T-cell (primary cell): ENCODE measurements around the gene IL17RE. TPM values are rescaled to one million over a fixed set of nuclear protein-coding genes. Genes with fewer than 3 reads are reported as not detected.

Source experiments
- ATAC-seq, 4 experiments: fragments of 200-7000 bp in 3 of 4; fragments of 150-1000 bp in 1 of 4; cut with Tn5 transposase; replicated peaks in 1 of 4; 1 replicate in 3 of 4; 2 replicates in 1 of 4; pipeline ENCODE4 v1.10.0; 2021; ENCODE audit warnings: moderate library complexity in 3 of 4, mild to moderate bottlenecking in 2 of 4, moderate number of reproducible peaks in 1 of 4
- CTCF ChIA-PET, 2 donors: fragments of 300-600 bp; sonication (Branson Sonifier 250); formaldehyde crosslinking; loops; one replicate each; lab custom pipeline; 2022; ENCODE audit warnings: antibody characterized with exemption in 2 of 2; lab: Charles Lee
- POLR2A ChIA-PET, 2 donors: fragments of 300-600 bp; sonication (Branson Sonifier 250); formaldehyde crosslinking; loops; one replicate each; lab custom pipeline; 2022; ENCODE audit warnings: antibody characterized with exemption in 2 of 2; lab: Charles Lee
- DNase-seq, 35 experiments: peaks; one replicate each; pipeline versions ENCODE4 v3.0.0 to v3.0.0-alpha.2; 2013 to 2023
- H3K27ac ChIP-seq: one replicate; pipeline ENCODE4 v1.5.1; 2013; ENCODE audit warnings: low read length
- H3K27me3 ChIP-seq, 2 experiments: replicated peaks in 1 of 2; 1 replicate in 1 of 2; 2 replicates in 1 of 2; pipeline versions ENCODE4 v1.6.1 to v1.7.0; 2013; ENCODE audit warnings: low read length in 1 of 2, mixed read lengths in 1 of 2; ENCODE audit not compliant: control insufficient read depth in 2 of 2, insufficient read depth in 2 of 2; ENCODE audit errors: extremely low read depth in 1 of 2
- H3K36me3 ChIP-seq, 2 donors: 1 replicate in 1 of 2; 2 replicates in 1 of 2; pipeline versions ENCODE4 v1.6.1 to v1.7.0; 2013; ENCODE audit warnings: low read length in 1 of 2; ENCODE audit not compliant: control insufficient read depth in 2 of 2, insufficient read depth in 1 of 2; ENCODE audit errors: extremely low read depth in 1 of 2
- H3K4me1 ChIP-seq, 2 experiments: 1 replicate in 1 of 2; 2 replicates in 1 of 2; pipeline versions ENCODE4 v1.6.1 to v1.7.0; 2013; ENCODE audit warnings: low read length in 2 of 2, mixed read lengths in 1 of 2; ENCODE audit not compliant: insufficient read depth in 2 of 2, control insufficient read depth in 1 of 2; ENCODE audit errors: extremely low read depth in 1 of 2
- H3K4me3 ChIP-seq, 2 donors: 1 replicate in 1 of 2; 2 replicates in 1 of 2; pipeline versions ENCODE4 v1.5.1 to v1.7.0; 2013; ENCODE audit warnings: mild to moderate bottlenecking in 2 of 2, low read length in 1 of 2, moderate library complexity in 1 of 2; ENCODE audit not compliant: control insufficient read depth in 1 of 2; ENCODE audit errors: extremely low read depth in 1 of 2
- H3K9me3 ChIP-seq: 2 replicates; pipeline ENCODE4 v1.7.0; 2013
- H3K27ac Mint-ChIP-seq, 2 donors: one replicate each; pipeline ENCODE4 v1.8.0; 2020 to 2021; ENCODE audit warnings: mild to moderate bottlenecking in 2 of 2, mixed read lengths in 2 of 2
- H3K27me3 Mint-ChIP-seq, 2 donors: one replicate each; pipeline ENCODE4 v1.8.0; 2021 to 2022; ENCODE audit warnings: mixed read lengths in 2 of 2
- H3K36me3 Mint-ChIP-seq: one replicate; pipeline ENCODE4 v1.8.0; 2021; ENCODE audit warnings: mixed read lengths
- H3K4me1 Mint-ChIP-seq, 3 donors: one replicate each; pipeline ENCODE4 v1.8.0; 2020 to 2022; ENCODE audit warnings: mixed read lengths in 3 of 3, mild to moderate bottlenecking in 1 of 3
- H3K4me3 Mint-ChIP-seq, 3 donors: one replicate each; pipeline ENCODE4 v1.8.0; 2020 to 2022; ENCODE audit warnings: mild to moderate bottlenecking in 3 of 3, mixed read lengths in 3 of 3, moderate library complexity in 3 of 3
- H3K9me3 Mint-ChIP-seq, 3 donors: one replicate each; pipeline ENCODE4 v1.8.0; 2020 to 2022; ENCODE audit warnings: mixed read lengths in 3 of 3
- WGBS: methylation state at CpG from one replicate; pipeline ENCODE4 v1.1.5; 2013; ENCODE audit warnings: missing lambda C conversion rate; ENCODE audit not compliant: insufficient coverage; 5-methylcytosine and 5-hydroxymethylcytosine counted together
- total RNA-seq, 35 experiments: library from RNA in 6 of 35; stranded (reverse) in 6 of 35; fragments of 120-200 nt in 1 of 35; gene quantifications; one replicate each; pipeline versions ENCODE4 v1.2.1 to v1.2.4 and lab custom pipeline; 2013 to 2026

IL17RE gene
- total RNA-seq, 5 donors from 2014 or later (not counting 1 experiment from before 2014, with no cell fraction given): 0.68 to 5.1 (median 1.9) TPM

- H3K9me3 Mint-ChIP-seq: no peaks in the 10 kb centered on the region
- Histone ChIP-seq H3K4me3 (no peak overlapping the region), H3K9me3 (no peaks in the 10 kb centered on the region), H3K27ac (no peak overlapping the region), H3K36me3 (peaks cover 8 to 16% of the 10 kb centered on the region in 2 donors), H3K27me3 (no peaks in the 10 kb centered on the region), H3K4me1 (peaks cover 0 to 10% of the 10 kb centered on the region in 2 experiments)
- CTCF ChIA-PET: interaction anchor here (0.7 to 1.5 kb wide), 4 partner anchors 12 to 170 kb away, joined by 3 to 33 read pairs (median 4); partner anchors contain the start of genes ARPC4 (in 1 of the 2) and CRELD1 (in 1 of the 2)
- no peak for ATAC-seq
- H3K27me3 Mint-ChIP-seq: no peaks in the 10 kb centered on the region
- peak overlapping the region in 2 of 3 donors; percentile 43 to 46 for H3K4me3 Mint-ChIP-seq
- POLR2A ChIA-PET: interaction anchor here in 1 of 2 donors (0.6 kb wide), 1 partner anchor 52 kb away, joined by 3 read pairs; no protein-coding TSS in a partner anchor
- peak overlapping the region; percentile 52 to 78 for H3K27ac Mint-ChIP-seq
- H3K4me1 Mint-ChIP-seq: peaks cover 0 to 4% (median 4%) of the 10 kb centered on the region in 3 donors
- no peak for DNase-seq
- no CpG with 5 or more reads among the region's 10 CpGs for WGBS
- peaks cover 11% of the 10 kb centered on the region for H3K36me3 Mint-ChIP-seq
These were observed 42.7 kb downstream of the IL17RE start for GRCh38 chr3:9945358-9945757.

- H3K27ac Mint-ChIP-seq: peak overlapping the region; percentile 75 to 89
- 75% methylated on average over 90 of the region's 90 CpGs for WGBS
- POLR2A ChIA-PET: interaction anchor here in 1 of 2 donors (0.6 to 1.0 kb wide), 3 partner anchors 11 to 53 kb away, joined by 3 to 7 read pairs (median 3); partner anchors contain the start of gene CRELD1
These were observed 43.7 kb downstream of the IL17RE start for GRCh38 chr3:9946112-9947024.

GRCh38 chr3:9947025-9947995, 44.7 kb downstream of the IL17RE start:
- Mint-ChIP-seq H3K4me3 (no peak overlapping the region), H3K27me3 (no peaks in the 10 kb centered on the region), H3K9me3 (no peaks in the 10 kb centered on the region), H3K27ac (no peak overlapping the region), H3K4me1 (peaks cover 14 to 18% (median 15%) of the 10 kb centered on the region in 3 donors), H3K36me3 (peaks cover 5% of the 10 kb centered on the region)
- Histone ChIP-seq H3K4me1 (peaks cover 8 to 23% of the 10 kb centered on the region in 2 experiments), H3K27ac (no peak overlapping the region), H3K36me3 (peaks cover 4 to 8% of the 10 kb centered on the region in 2 donors), H3K9me3 (no peaks in the 10 kb centered on the region), H3K27me3 (peaks cover 0 to 4% of the 10 kb centered on the region in 2 experiments), H3K4me3 (no peak overlapping the region)
- DNase-seq (no peak), ATAC-seq (no peak)
- 98% methylated on average over 66 of the region's 86 CpGs for WGBS
- POLR2A ChIA-PET: interaction anchor here in 1 of 2 donors (1.0 kb wide), 1 partner anchor 12 kb away, joined by 3 read pairs; no protein-coding TSS in a partner anchor
- CTCF ChIA-PET: interaction anchor here (0.6 to 1.5 kb wide), 9 partner anchors 12 to 221 kb away, joined by 3 to 33 read pairs (median 4); partner anchors contain the start of genes CRELD1 (in 2 of the 2), ARPC4 (in 1 of the 2), FANCD2 (in 1 of the 2) and RPUSD3 (in 1 of the 2)

More at GRCh38 chr3:9946112-9947024, 43.7 kb downstream of the IL17RE start:
- Histone ChIP-seq H3K27me3 (no peaks in the 10 kb centered on the region), H3K27ac (peak overlapping the region; percentile 34), H3K4me1 (peaks cover 6 to 16% of the 10 kb centered on the region in 2 experiments), H3K4me3 (peak overlapping the region; percentile 40 to 64), H3K36me3 (peaks cover 4 to 10% of the 10 kb centered on the region in 2 donors), H3K9me3 (no peaks in the 10 kb centered on the region)
- peak; percentile 87 to 92 (median 89) for ATAC-seq
- Mint-ChIP-seq H3K4me1 (peaks cover 9 to 12% (median 11%) of the 10 kb centered on the region in 3 donors), H3K27me3 (no peaks in the 10 kb centered on the region), H3K4me3 (peak overlapping the region; percentile 73 to 81 (median 77)), H3K36me3 (peaks cover 5% of the 10 kb centered on the region), H3K9me3 (no peaks in the 10 kb centered on the region)
- DNase-seq: peak; percentile 53 to 89 (median 76)
- CTCF ChIA-PET: interaction anchor here (0.6 to 1.5 kb wide), 15 partner anchors 11 to 374 kb away, joined by 3 to 33 read pairs (median 4); partner anchors contain the start of genes CRELD1 (in 2 of the 2), ARPC4 (in 1 of the 2), FANCD2 (in 1 of the 2) and JAGN1 (in 1 of the 2)

- H3K27me3 ChIP-seq: peaks cover 0 to 4% of the 10 kb centered on the region in 2 experiments
- peaks cover 8 to 25% of the 10 kb centered on the region in 2 experiments for H3K4me1 ChIP-seq
- H3K36me3 Mint-ChIP-seq: no peaks in the 10 kb centered on the region
- no CpG with 5 or more reads among the region's 3 CpGs for WGBS
- no peak overlapping the region for H3K4me3 ChIP-seq
- ChIA-PET POLR2A (no interaction called here), CTCF (interaction anchor here in 1 of 2 donors (0.5 kb wide), 1 partner anchor 293 kb away, joined by 3 read pairs; no protein-coding TSS in a partner anchor)
- DNase-seq (no peak), ATAC-seq (no peak)
- no peak overlapping the region for H3K27ac ChIP-seq
- no peak overlapping the region for H3K27ac Mint-ChIP-seq
- no peak overlapping the region for H3K4me3 Mint-ChIP-seq
- H3K4me1 Mint-ChIP-seq: peaks cover 19 to 26% (median 24%) of the 10 kb centered on the region in 3 donors
- peaks cover 0 to 1% of the 10 kb centered on the region in 2 donors for H3K36me3 ChIP-seq
- no peaks in the 10 kb centered on the region for H3K9me3 ChIP-seq
- no peaks in the 10 kb centered on the region for H3K9me3 Mint-ChIP-seq
- H3K27me3 Mint-ChIP-seq: no peaks in the 10 kb centered on the region
These were observed 45.9 kb downstream of the IL17RE start for GRCh38 chr3:9948586-9948985.

GRCh38 chr3:9949115-9949514, 46.5 kb downstream of the IL17RE start:
- CTCF ChIA-PET: interaction anchor here in 1 of 2 donors (0.5 kb wide), 1 partner anchor 292 kb away, joined by 3 read pairs; no protein-coding TSS in a partner anchor

More at GRCh38 chr3:9949115-9949514, 46.5 kb downstream of the IL17RE start:
- no peak overlapping the region for H3K27ac Mint-ChIP-seq
- H3K36me3 Mint-ChIP-seq: no peaks in the 10 kb centered on the region
- POLR2A ChIA-PET: no interaction called here
- DNase-seq: no peak
- Histone ChIP-seq H3K27ac (no peak overlapping the region), H3K4me3 (no peak overlapping the region), H3K36me3 (no peaks in the 10 kb centered on the region), H3K9me3 (no peaks in the 10 kb centered on the region), H3K4me1 (peaks cover 8 to 25% of the 10 kb centered on the region in 2 experiments), H3K27me3 (peaks cover 0 to 4% of the 10 kb centered on the region in 2 experiments)
- H3K4me3 Mint-ChIP-seq: no peak overlapping the region
- H3K9me3 Mint-ChIP-seq: no peaks in the 10 kb centered on the region
- H3K27me3 Mint-ChIP-seq: no peaks in the 10 kb centered on the region
- peaks cover 19 to 26% (median 24%) of the 10 kb centered on the region in 3 donors for H3K4me1 Mint-ChIP-seq
- ATAC-seq: no peak
- WGBS: 97% methylated on average over 6 of the region's 7 CpGs
